ENCODE measurements around the gene LY6G6F.

LY6G6F gene

DNA sequence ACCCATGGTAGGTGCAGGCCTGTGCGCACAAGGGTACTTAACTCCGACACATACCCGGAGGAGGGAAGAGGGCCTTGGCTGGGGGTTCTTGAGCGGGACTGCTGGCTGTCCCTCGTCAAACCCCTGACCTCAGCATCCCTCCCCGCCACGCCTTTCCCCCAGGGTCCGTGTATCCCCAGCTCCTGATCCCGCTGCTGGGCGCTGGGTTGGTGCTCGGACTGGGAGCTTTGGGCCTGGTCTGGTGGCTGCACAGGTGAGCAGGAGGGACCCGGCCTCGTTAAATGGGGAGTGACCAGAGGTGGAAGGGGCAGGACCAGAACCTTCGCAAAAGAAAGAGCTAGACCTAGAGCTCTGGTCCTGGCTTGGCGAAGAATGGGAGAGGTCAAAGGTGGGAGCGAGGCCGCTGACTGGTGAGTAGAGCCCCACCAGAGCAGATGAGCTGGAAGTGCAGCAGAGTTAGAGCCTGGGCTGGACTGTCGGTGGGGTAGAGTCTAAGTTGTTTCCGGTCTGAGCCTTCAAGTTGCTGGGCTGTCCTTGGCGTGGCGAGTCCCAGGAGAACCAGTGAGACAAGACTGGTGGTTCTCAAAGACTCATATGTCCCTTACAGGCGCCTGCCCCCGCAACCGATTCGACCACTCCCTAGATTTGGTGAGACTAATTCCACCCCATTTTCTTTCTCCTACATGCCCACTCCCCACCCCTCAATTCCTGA, 17.5 kb downstream of the LY6G6F start:
- no peak for DNase-seq (ENCODE audit: low read depth in 2 of 2)

DNA sequence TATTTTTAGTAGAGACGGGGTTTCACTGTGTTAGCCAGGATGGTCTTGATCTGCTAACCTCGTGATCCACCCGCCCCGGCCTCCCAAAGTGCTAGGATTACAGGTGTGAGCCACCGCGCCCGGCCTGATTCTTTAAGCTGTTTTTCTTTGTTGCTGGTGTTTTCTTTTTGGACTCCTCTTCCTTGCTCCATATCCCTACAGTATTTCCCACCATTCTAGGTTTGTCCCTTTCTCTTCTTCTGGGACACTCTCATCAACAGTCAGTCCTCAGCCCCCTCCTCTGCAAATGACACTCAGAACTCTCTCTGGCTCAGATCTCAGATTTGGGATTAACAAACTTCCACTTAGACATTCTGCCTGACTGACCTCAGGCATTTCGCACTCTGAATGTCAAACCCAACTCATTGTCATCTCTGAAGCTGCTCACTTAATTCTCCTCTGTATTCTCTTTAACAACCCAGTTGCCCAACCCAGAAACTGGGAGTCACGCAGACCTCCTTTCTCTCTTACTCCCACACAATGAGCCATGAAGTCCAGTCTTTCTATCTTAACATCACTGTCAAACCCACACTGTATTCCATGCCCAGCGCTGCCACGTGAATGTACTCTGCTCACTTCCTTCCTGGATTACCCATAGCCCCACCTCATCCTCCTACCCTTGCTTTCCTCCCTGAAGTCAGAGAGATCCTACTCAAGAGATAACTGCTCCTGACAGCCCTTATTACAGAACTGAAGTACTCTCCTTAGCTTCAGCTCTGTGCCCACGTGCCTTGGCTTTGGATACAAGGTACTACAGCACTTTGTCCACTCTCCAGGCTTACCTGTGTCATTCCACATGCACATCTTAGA, 19.1 kb downstream of the LY6G6F start:
- DNase-seq (ENCODE audit: low read depth in 2 of 2), result no peak

DNA sequence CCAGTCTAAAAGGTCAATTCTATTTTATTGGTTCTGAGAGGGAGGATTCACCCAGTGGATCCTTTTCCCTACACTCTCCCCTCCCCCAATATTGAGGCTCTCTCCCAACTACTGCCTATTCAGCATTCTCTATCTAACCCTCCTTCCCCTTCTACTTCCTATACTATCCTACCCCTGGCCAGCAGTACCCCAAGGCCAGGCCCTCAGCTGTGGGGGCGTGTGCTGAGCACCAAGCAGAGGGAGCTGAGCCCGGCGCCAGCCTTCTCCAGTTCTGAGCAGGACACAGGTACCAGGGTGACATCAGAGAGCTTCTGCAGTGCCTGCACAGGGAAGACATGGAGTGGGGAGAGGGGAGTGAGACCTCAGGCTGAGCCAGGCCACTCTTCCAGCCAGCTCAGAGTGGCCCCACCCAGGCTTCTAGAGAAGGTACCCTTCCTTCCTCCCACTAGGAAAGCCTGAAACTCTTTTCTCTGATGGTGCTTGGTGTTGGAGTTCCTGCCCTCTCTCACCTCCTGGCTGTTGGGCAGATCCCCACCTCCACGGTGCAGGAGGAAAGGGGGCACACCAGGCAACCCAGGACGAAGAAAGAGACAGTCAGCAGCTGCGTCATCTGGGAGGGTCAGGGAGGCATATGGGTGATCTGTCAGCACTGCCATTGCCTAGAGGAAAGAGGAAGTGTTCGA, 20.5 kb downstream of the LY6G6F start:
- DNase-seq (ENCODE audit: low read depth in 2 of 2), result no peak

- DNase-seq (ENCODE audit: low read depth in 2 of 2), result no peak
Measured at GRCh38 chr6:31727717-31728671, 21.3 kb downstream of the LY6G6F start.

DNA sequence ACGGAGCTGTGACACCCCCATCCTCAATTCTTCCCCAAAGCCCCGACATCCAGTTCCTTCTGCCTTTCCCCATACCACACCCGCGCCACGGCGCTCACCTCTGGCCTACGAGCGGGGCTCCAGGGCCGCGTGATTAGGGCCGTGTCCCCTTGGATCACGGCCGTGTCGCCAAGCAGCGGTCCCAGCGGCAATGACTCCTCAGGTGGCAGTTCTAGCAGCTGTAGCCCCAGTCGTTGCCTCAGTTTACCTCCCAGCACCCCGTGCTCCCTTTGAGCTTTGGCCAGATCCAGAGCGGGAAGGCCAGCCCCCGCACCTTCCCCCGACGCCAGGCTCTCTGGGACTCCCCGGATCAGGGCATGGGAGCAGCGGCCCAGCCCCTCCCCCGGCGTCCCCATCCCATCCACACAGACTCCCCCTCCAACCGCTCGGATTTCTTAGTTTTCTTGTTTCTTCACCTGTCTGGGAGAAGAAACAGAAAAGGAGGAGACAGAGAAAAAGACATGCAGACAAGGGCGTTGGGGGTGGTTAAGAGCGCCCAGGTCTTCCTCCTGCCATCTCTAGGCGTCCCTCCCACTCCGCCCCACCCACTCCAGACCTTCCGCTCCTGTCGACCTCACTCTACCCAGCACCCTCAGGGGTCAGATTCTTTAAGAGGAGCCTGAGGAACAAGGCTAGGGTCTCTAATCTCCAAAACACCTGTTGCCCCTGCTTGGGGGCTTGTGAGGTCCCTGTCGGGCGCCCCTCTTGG, 22.3 kb downstream of the LY6G6F start, which contains the start of gene DDAH2:
Gene DDAH2, minus strand, starts transcription at position 533 of the 748 bp plus-strand sequence. Its CDS starts 138 bp downstream, at position 395.
- DNase-seq (ENCODE audit: low read depth in 2 of 2), result no peak

DNA sequence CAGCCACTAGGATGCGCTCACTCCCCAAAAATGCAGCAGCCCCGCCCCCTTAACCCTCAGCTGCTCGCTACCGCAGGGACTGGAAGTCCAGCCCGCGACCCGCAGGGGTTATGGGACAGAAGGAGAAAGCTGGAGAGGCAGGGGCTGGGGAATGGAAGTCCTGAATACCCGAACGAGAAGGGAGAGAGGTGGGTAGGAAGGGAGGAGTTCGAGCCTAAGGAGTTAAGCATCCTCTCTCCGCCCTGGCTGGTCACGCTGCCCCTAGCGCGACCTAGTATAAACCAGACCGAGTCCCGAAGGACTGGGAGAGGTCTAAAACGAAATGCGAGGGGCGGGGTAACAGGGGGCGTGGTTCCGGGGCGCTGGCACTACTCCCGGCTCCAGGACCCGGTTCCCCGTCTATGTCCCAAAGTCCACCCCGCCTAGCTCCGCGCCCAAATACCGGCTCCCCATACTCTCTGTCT, 22.9 kb downstream of the LY6G6F start:
- DNase-seq (ENCODE audit: low read depth in 2 of 2), result peak; percentile 63 to 65

- peak; percentile 39 to 53 for DNase-seq (ENCODE audit: low read depth in 2 of 2)
Measured at GRCh38 chr6:31729979-31730630, 23.4 kb downstream of the LY6G6F start.

DNA sequence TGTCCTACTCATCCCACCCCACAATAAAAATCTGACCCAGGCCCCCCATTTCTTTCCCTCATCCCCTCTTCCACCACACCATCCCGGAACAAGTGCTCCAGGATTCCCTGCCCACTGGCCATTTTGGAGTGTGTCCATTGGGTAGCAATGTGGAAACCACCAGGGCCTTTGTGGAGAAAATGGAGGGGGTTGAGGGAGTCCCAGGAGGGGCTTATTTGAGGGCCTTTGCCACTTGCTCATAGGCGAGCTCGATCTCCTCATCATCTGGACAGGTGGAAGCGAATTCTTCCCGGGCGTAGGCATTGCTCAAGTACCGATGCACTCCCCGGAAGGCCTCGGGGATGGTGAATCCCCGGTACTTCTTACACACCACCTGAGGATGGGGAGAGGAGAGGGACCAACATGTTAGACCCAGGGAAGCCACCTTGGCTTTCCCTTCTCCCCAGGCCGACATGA, 24.0 kb downstream of the LY6G6F start:
- DNase-seq (ENCODE audit: low read depth in 2 of 2), result no peak

- no peak for DNase-seq (ENCODE audit: low read depth in 2 of 2)
Measured at GRCh38 chr6:31732029-31732428, 25.4 kb downstream of the LY6G6F start.

DNA sequence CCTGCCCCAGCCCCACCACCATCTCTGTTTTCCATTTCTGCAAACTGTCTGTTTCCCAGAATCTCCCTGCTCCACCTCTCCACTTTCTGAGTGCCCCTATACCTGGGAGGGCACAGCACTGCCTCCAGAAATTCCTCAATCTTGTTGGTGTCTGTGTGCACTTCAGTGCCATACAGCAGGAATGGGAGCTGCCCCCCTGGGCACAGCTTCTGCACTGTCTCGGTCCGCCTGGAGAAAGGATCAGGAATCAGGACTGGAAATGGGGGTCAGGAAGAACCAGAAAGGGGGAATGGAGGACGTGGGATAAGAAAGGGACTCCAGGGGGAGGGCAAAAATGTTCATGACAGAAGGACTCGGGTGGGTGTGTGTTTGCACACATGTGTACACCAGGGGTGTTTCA, 27.1 kb downstream of the LY6G6F start:
- DNase-seq (ENCODE audit: low read depth in 2 of 2), result no peak

DNA sequence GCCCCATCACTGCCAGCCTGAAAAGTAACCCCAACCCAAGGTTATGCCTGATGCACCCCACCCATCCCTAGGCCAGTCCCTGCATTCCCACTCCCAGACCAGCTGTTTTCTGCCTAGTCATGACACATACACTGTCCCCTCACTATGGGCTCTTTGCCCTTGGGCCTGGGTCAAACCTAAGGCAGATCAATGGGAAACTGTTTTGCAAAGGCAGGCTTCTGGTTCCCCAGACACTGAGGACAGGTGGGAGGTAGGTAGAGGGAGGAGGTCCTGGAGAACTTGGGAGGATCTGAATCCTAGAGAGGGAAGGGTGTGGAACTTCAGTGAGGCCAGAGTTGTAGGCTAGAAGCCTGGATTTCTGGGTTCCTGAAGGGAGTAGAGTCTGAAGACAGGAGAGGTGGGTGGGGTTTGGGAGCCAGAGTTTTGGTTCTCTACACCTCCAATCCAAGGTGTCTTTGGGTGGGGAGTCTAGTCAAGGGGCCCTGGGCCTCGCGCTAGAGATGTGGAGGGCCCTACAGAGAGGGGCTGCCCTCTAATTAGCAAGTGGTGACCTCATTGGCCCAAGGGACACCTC, 27.7 kb downstream of the LY6G6F start:
- no peak for DNase-seq (ENCODE audit: low read depth in 2 of 2)

DNA sequence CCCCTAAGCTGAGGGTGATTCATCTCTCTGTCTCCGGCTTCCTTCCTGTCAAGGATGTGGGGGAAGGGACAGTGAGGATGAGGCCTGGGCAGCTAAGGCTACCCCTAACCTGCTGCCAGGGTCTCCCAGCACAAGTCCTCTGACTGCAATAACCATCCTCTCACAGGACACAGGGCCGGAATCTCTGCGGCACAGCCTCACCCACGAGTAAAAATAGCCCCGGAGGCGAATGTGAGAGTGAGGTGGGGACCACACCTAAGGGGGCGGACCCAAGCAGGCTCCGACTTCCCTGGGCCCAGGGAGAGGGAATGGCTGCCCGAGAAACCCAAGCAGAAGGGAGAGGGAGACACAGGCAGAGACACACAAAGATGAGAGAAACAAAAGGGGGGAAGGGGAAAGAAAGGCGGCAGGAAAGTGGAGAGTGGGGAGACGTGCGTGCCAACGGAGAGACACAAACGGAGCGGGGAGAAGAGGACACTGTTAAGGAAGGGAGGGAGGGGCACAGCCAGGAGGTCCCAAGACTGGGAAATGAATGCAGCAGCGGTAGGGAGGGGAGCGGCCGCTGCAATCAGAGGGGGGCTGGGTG, 28.2 kb downstream of the LY6G6F start:
- peak in 1 of 2 donors; percentile 41 for DNase-seq (ENCODE audit: low read depth in 2 of 2)

GRCh38 chr6:31736021-31736767, 29.5 kb downstream of the LY6G6F start, which contains the start of gene CLIC1:
Gene CLIC1 (minus strand): TSS chr6:31736530. CDS start chr6:31736300, 230 bp downstream.
- peak; percentile 75 to 78 for DNase-seq (ENCODE audit: low read depth in 2 of 2)

DNA sequence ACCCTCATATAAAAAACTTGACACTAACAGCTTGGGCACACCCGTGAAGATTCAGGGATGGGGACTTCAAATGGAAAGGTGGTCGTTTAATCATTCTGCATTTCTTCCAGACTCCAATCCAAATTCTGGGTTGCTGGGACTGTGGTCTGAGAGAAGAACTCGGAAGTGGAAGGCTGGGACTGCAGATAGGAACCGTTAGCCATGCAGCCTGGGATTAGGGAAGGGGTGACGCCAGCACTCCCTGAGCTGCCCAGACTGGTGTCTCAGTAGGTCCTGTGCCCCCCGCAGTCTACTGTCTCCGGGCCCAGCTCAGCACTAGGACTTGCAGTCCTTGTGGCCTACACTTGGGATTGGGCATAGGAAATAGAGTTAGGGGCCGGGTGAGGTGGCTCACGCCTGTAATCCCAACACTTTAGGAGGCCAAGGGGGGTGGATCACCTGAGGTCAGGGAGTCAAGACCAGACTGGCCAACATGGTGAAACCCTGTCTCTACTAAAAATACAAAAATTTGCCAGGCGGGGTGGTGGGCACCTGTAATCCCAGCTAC, 30.2 kb downstream of the LY6G6F start:
- no peak for DNase-seq (ENCODE audit: low read depth in 2 of 2)

- DNase-seq (ENCODE audit: low read depth in 2 of 2), result no peak
Measured at GRCh38 chr6:31737315-31737990, 30.8 kb downstream of the LY6G6F start.

DNA sequence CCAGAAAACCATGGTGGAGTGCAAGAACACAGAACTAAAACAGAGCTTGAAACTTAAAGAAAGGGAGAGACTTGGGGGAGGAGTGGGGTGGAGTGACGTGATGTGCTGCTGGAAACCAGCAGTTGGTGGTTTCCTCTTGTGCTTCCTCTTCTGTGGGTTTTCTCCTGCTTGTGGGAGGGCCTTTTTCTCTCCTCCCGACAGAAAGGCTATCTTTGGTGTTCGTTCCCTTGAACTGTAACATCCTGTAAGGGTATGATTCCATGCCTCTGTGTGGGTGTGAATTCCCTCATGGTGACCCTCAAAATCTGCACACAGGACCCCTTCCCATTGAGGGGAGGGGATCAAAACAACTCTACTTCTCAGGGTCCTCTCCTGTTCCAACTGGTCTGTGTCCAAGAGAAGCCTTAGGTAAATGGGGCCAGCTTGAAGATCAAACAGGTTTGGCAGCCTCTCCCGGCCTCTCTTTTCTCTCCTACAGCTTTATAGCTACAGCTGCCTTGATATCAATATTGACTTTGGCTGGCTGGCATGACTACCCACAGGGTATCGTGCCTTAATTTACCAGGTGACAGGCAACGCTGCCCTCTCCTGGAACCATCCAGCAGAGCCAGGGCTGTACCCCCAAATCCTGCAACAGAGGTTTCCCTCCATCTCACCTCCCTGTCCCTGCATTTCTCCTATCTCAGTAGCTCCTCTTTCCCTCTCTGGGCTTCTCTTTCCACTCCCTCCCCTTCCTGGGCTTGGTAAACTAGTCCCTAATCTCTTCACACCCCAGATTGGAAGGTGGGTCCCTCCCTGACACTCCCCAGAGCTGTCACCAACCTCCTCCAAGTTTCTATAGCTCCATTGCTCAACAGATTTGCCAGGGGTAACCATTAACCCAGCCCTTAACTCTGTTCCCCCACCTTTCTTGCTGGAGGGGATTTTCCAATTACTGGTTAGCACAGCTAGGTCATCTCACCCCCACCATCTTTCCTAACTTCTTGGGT, 31.6 kb downstream of the LY6G6F start:
- peak; percentile 38 to 52 for DNase-seq (ENCODE audit: low read depth in 2 of 2)
